ENCODE measurements around the gene FLCN. TPM values are rescaled to one million over a fixed set of nuclear protein-coding genes. Genes with fewer than 3 reads are reported as not detected.
A peak's percentile ranks its signal among the peaks of the same experiment; 100 is the strongest.
"Not testable (repeated sequence)": the region's sequence is repeated elsewhere in the genome, so short reads cannot be mapped to it uniquely, and the experiment has no call there.

The FLCN gene
- total and polyA plus RNA-seq, 2 donors (not counting 1 experiment from before 2014, with no cell fraction given): 16.4 to 68.5 TPM

- TF ChIP-seq CTCF (conservative IDR thresholded peaks at IDR 0.05 in 1 of 2, IDR thresholded peaks at IDR 0.05 in 1 of 2; ENCODE audit: low read depth in 1 of 2, low read length in 2 of 2) (no peak), EZH2 (IDR thresholded peaks at IDR 0.05; ENCODE audit: low read length, missing control alignments) (no peak)
- Histone ChIP-seq H3K27ac (ENCODE audit: insufficient read depth, low read length) (no peak overlapping the region), H2AFZ (ENCODE audit: low read length) (no peak overlapping the region), H4K20me1 (ENCODE audit: control insufficient read depth, extremely low read depth, insufficient read depth, low read length) (no peaks in the 10 kb centered on the region), H3K36me3 (ENCODE audit: control insufficient read depth, insufficient read depth, low read length) (peaks cover 2% of the 10 kb centered on the region), H3K4me1 (ENCODE audit: control insufficient read depth, extremely low read depth, insufficient read depth, low read length) (peaks cover 6% of the 10 kb centered on the region), H3K4me3 (replicated peaks in 1 of 4; ENCODE audit: control extremely low read depth in 1 of 4, insufficient read depth in 1 of 4, low read depth in 3 of 4, low read length in 4 of 4) (peak overlapping the region in 2 of 4 experiments; percentile 69 to 97), H3K4me2 (ENCODE audit: extremely low read depth, insufficient read depth, low read length) (peak overlapping the region; percentile 73), H3K9ac (ENCODE audit: insufficient read depth, low read length) (no peak overlapping the region), H3K27me3 (ENCODE audit: control insufficient read depth, insufficient read depth, low read length) (no peaks in the 10 kb centered on the region), H3K9me3 (ENCODE audit: control insufficient read depth, insufficient read depth, low read depth, low read length) (no peaks in the 10 kb centered on the region), H3K79me2 (ENCODE audit: control insufficient read depth, insufficient read depth, low read length) (peaks cover 45% of the 10 kb centered on the region)
- no peak for DNase-seq (ENCODE audit: low read depth in 2 of 2)
Observed at GRCh38 chr17:17279316-17279715, 42.3 kb upstream of the FLCN start.

GRCh38 chr17:17277431-17277830 is 40.5 kb upstream of the FLCN start:
- not testable (repeated sequence) for DNase-seq (ENCODE audit: low read depth in 2 of 2); H3K9ac ChIP-seq (ENCODE audit: insufficient read depth, low read length); H3K27me3 ChIP-seq (ENCODE audit: control insufficient read depth, insufficient read depth, low read length); H3K27ac ChIP-seq (ENCODE audit: insufficient read depth, low read length); H3K9me3 ChIP-seq (ENCODE audit: control insufficient read depth, insufficient read depth, low read depth, low read length); H2AFZ ChIP-seq (ENCODE audit: low read length); H4K20me1 ChIP-seq (ENCODE audit: control insufficient read depth, extremely low read depth, insufficient read depth, low read length); H3K4me2 ChIP-seq (ENCODE audit: extremely low read depth, insufficient read depth, low read length); H3K4me3 ChIP-seq (replicated peaks in 1 of 4; ENCODE audit: control extremely low read depth in 1 of 4, insufficient read depth in 1 of 4, low read depth in 3 of 4, low read length in 4 of 4); H3K4me1 ChIP-seq (ENCODE audit: control insufficient read depth, extremely low read depth, insufficient read depth, low read length); H3K36me3 ChIP-seq (ENCODE audit: control insufficient read depth, insufficient read depth, low read length)
- peaks cover 51% of the 10 kb centered on the region for H3K79me2 ChIP-seq (ENCODE audit: control insufficient read depth, insufficient read depth, low read length)

GRCh38 chr17:17275971-17276370 is 39.0 kb upstream of the FLCN start:
- H2AFZ ChIP-seq (ENCODE audit: low read length): no peak overlapping the region
- H3K4me2 ChIP-seq (ENCODE audit: extremely low read depth, insufficient read depth, low read length): no peak overlapping the region
- H3K9me3 ChIP-seq (ENCODE audit: control insufficient read depth, insufficient read depth, low read depth, low read length): no peaks in the 10 kb centered on the region
- peaks cover 3% of the 10 kb centered on the region for H3K4me1 ChIP-seq (ENCODE audit: control insufficient read depth, extremely low read depth, insufficient read depth, low read length)
- peaks cover 8% of the 10 kb centered on the region for H3K36me3 ChIP-seq (ENCODE audit: control insufficient read depth, insufficient read depth, low read length)
- TF ChIP-seq CTCF (conservative IDR thresholded peaks at IDR 0.05 in 1 of 2, IDR thresholded peaks at IDR 0.05 in 1 of 2; ENCODE audit: low read depth in 1 of 2, low read length in 2 of 2) (no peak), EZH2 (IDR thresholded peaks at IDR 0.05; ENCODE audit: low read length, missing control alignments) (no peak)
- H3K27me3 ChIP-seq (ENCODE audit: control insufficient read depth, insufficient read depth, low read length): no peaks in the 10 kb centered on the region
- H4K20me1 ChIP-seq (ENCODE audit: control insufficient read depth, extremely low read depth, insufficient read depth, low read length): no peaks in the 10 kb centered on the region
- no peak overlapping the region for H3K27ac ChIP-seq (ENCODE audit: insufficient read depth, low read length)
- DNase-seq (ENCODE audit: low read depth in 2 of 2): no peak
- H3K4me3 ChIP-seq (replicated peaks in 1 of 4; ENCODE audit: control extremely low read depth in 1 of 4, insufficient read depth in 1 of 4, low read depth in 3 of 4, low read length in 4 of 4): no peak overlapping the region
- H3K79me2 ChIP-seq (ENCODE audit: control insufficient read depth, insufficient read depth, low read length): peaks cover 51% of the 10 kb centered on the region
- no peak overlapping the region for H3K9ac ChIP-seq (ENCODE audit: insufficient read depth, low read length)
